Muscle layer of colon (tissue), 2 donors: Measurements from ENCODE around the gene SSH2.
"Not testable (repeated sequence)": the region's sequence is repeated elsewhere in the genome, so short reads cannot be mapped to it uniquely, and the experiment has no call there.

Experiments used
- H3K27ac ChIP-seq: one replicate; pipeline ENCODE4 v1.7.0; 2013; ENCODE audit warnings: low read depth, mild to moderate bottlenecking, low read length, moderate library complexity
- H3K27me3 ChIP-seq, 2 donors: one replicate each; pipeline ENCODE4 v1.7.0; 2013; ENCODE audit warnings: low read length in 2 of 2, mild to moderate bottlenecking in 2 of 2; ENCODE audit not compliant: insufficient read depth in 2 of 2, control insufficient read depth in 1 of 2
- H3K36me3 ChIP-seq: one replicate; pipeline ENCODE4 v1.7.0; 2013; ENCODE audit warnings: mild to moderate bottlenecking, low read length; ENCODE audit not compliant: insufficient read depth
- H3K4me1 ChIP-seq: one replicate; pipeline ENCODE4 v1.7.0; 2013; ENCODE audit warnings: mild to moderate bottlenecking, low read length; ENCODE audit not compliant: insufficient read depth
- H3K4me3 ChIP-seq, 2 donors: one replicate each; pipeline ENCODE4 v1.7.0; 2013; ENCODE audit warnings: low read length in 2 of 2, low read depth in 1 of 2, mild to moderate bottlenecking in 1 of 2, moderate library complexity in 1 of 2
- H3K9ac ChIP-seq: one replicate; pipeline ENCODE4 v1.7.0; 2013; ENCODE audit warnings: low read length
- H3K9me3 ChIP-seq: one replicate; pipeline ENCODE4 v1.7.0; 2013; ENCODE audit warnings: mild to moderate bottlenecking, low read length
- donor health status: abdominal sarcoma.
- donor health status: Adenocarcinoma of cecum.

Gene SSH2

DNA sequence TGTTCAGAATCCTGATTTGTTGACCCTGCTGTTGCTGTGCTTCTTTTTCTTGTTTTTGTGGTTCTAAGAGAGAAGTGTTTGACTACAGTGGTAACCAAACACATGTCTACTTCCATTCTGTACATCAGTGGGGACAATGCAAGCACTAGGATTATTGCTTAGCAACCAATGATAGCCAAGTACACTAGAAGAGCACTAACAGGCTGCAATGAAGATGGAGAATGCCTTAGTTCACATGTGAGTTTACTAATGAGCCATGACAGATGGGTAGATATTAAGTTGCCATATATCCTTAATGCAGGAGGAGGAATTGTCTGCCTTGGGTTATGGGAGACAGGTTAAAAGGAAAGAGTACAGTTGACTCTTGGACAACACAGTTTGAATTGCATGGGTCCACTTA is 19.7 kb upstream of the SSH2 start:
- Histone ChIP-seq H3K9ac (no peak overlapping the region), H3K4me3 (no peak overlapping the region), H3K4me1 (no peaks in the 10 kb centered on the region), H3K36me3 (no peaks in the 10 kb centered on the region), H3K27ac (no peak overlapping the region), H3K9me3 (no peaks in the 10 kb centered on the region), H3K27me3 (no peaks in the 10 kb centered on the region)

DNA sequence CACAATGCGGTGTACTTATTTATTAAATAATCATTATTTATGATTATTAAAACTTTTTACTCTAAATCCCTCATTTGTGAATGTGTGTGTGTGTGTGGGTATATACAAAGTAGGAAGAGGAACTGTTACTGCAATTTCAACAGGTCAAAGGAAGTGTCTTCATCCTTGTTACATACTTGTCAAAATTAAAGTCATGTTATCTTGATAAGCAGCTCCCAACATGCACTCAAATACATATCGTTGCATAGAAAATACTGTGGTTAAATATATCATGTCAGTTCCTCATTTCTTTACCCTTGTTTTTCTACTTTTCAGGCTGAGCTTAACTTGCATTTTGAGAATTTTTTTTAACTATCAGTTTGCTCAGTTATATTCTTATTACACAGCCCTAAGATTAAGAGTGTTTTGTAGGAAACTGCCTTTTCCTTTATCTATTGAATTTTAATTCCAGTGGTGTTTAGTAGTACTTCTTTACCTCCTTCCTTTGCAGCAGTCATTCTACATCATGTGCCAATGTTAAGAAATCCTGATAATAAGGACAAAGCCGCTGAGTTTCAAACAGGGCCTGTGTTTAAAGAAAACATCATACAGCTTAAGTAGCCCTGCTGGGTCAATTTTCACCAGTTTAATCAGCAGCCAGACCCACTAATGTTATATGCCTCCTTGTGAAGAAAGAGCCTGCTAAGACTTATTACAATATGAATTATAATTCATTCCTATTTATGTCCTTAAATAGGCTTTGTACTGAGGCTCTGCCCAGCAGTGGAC is 18.6 kb upstream of the SSH2 start:
- Histone ChIP-seq H3K4me1 (no peaks in the 10 kb centered on the region), H3K36me3 (no peaks in the 10 kb centered on the region), H3K9ac (no peak overlapping the region), H3K9me3 (no peaks in the 10 kb centered on the region), H3K4me3 (no peak overlapping the region), H3K27me3 (no peaks in the 10 kb centered on the region), H3K27ac (no peak overlapping the region)

DNA sequence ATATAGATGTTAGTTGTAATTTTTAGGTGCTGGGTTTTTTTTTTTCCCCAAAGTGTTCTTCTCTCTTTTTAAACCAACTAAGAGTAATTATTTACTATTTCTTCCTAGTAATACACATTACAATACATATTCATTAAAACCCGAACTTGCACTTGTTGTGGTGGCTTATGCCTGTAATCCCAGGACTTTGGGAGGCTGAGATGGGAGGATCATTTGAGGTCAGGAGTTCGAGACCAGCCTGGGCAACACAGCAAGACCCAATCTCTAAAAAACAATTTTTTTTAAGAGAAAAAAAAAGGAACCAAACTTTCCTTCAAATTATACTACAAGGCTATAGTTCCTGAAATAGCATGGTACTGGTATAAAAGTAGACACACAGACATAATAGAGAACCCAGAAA is 15.3 kb upstream of the SSH2 start:
- H3K4me3 ChIP-seq, result no peak overlapping the region
- no peaks in the 10 kb centered on the region for H3K4me1 ChIP-seq
- no peaks in the 10 kb centered on the region for H3K9me3 ChIP-seq
- H3K9ac ChIP-seq, result no peak overlapping the region
- no peaks in the 10 kb centered on the region for H3K27me3 ChIP-seq
- no peak overlapping the region for H3K27ac ChIP-seq
- no peaks in the 10 kb centered on the region for H3K36me3 ChIP-seq

DNA sequence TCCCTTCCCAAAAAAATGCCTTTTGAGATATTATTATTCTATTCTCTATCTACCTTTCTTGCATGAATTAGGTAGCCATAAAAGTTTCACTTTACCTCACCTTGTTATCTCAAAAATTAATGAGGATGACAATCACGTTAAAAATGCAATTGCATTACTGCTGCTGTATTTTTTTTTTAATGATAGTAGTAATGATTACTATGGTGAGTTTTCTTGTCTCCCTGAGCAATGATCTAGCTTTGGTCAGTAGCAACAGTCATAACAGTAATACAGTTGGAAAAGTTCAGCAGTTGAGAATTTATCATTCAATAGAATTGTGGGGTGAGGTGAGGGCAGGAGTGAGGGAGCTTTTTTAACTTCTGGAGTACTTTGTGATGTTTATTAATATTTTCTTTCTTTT is 11.3 kb upstream of the SSH2 start, which contains the start of gene EFCAB5:
Gene EFCAB5 (plus strand): TSS at position 301 of the 400 bp plus-strand sequence. CDS start 163 bp downstream, outside the sequence.
- Histone ChIP-seq H3K4me1 (no peaks in the 10 kb centered on the region), H3K27ac (no peak within 1 kb of the TSS)

DNA sequence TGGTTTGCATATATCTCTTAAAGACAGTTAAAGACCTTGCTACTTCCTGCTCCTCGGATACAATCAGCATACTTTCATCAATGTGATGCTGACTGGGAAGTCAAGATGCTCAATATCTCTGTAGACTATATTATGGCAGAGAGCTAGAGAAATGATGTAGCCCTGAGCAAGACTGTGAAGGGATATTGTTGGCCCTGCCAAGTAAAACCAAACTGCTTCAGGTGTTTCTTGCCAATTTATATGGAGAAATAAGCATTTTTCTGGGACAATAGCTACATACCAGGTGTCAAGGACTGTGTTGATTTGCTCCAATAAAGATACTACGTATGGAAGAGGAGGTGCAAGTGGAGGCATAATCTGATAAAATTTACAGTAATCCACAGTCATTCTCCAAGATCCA is 6.7 kb upstream of the SSH2 start:
- Histone ChIP-seq H3K27me3 (no peaks in the 10 kb centered on the region), H3K36me3 (no peaks in the 10 kb centered on the region), H3K4me3 (no peak overlapping the region), H3K9me3 (no peaks in the 10 kb centered on the region), H3K4me1 (no peaks in the 10 kb centered on the region), H3K27ac (no peak overlapping the region), H3K9ac (no peak overlapping the region)

More for the DNA sequence above, 11.3 kb upstream of the SSH2 start, which contains the start of gene EFCAB5:
- no peak within 1 kb of the TSS for H3K4me3 ChIP-seq
- no peak within 1 kb of the TSS for H3K9ac ChIP-seq
- H3K36me3 ChIP-seq, result no peaks in the 10 kb centered on the region
- no peaks in the 10 kb centered on the region for H3K9me3 ChIP-seq
- no peaks in the 10 kb centered on the region for H3K27me3 ChIP-seq

DNA sequence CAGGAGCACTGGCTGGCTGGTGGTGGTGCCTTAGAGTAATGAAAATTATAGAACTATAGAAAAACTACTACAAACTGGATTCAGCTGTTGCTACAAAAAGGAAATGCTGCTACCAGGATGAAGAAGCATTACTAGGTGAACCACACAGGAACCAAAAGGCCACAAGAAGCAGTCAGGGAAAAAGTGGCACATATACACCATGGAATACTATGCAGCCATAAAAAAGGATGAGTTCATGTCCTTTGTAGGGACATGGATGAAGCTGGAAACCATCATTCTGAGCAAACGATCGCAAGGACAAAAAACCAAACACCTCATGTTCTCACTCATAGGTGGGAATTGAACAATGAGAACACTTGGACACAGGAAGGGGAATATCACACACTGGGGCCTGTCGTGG is 5.9 kb upstream of the SSH2 start:
- not testable (repeated sequence) for H3K36me3 ChIP-seq, H3K27ac ChIP-seq, H3K9ac ChIP-seq, H3K9me3 ChIP-seq, H3K27me3 ChIP-seq, H3K4me1 ChIP-seq, H3K4me3 ChIP-seq

DNA sequence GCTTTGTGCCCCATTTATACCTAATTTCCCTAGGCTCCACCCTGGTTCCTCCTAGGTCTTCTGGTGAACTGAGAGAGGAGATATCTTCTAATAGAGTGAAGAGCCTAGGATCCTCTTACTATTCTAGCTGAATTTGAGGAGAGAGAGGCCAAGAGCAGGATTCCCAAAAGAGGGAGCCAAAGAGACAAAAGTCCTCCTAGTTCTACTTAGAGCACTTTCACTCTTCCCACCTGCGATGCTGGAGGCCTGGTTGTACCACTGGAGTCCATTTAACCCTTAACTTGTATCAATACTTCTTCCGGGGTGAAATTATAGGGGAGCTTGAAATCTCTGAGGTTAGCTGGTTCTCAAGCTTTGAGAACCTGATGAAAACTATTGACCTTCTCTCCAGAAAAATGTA is 3.4 kb upstream of the SSH2 start:
- Histone ChIP-seq H3K9me3 (no peaks in the 10 kb centered on the region), H3K4me3 (no peak overlapping the region), H3K36me3 (no peaks in the 10 kb centered on the region), H3K4me1 (peaks cover 10% of the 10 kb centered on the region), H3K9ac (no peak overlapping the region), H3K27me3 (no peaks in the 10 kb centered on the region), H3K27ac (no peak overlapping the region)

DNA sequence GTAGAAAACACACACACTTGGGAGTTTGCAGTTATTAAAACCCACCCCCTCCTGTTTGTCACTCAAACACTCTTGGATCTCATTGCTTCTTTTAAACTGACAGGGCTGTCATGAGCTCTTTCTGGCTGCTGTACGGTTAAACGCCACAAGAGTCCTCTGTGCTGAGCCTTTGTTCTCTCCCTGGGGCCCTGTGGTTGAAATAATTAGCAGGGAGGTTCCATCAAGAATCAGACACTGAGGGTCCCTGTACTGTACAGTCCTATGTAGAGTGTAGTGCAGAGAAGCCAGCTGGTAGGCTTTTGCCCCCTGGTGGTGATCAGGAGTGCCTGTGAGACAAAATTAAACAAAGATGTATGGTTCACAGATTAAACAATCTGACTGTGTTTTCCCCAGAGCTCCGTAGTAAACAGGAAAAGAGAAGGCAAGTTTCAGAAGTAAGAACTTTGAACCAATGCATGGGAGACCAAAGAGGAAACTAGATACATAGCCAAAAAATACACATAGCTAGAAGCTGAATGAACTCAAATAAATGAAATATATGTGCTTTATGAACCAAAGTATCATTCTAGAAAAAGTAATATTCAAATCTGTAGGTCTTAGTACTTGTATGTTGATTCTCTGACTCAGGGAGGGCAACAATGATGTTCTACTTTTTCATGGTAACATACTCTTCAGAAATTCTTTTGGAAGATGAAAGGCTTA is 1.4 kb upstream of the SSH2 start:
- H3K27me3 ChIP-seq, result no peaks in the 10 kb centered on the region
- H3K9ac ChIP-seq, result no peak overlapping the region
- H3K9me3 ChIP-seq, result no peaks in the 10 kb centered on the region
- H3K36me3 ChIP-seq, result no peaks in the 10 kb centered on the region
- peaks cover 11% of the 10 kb centered on the region for H3K4me1 ChIP-seq
- H3K4me3 ChIP-seq, result peak overlapping the region in 1 of 2 donors; percentile 95
- H3K27ac ChIP-seq, result no peak overlapping the region

DNA sequence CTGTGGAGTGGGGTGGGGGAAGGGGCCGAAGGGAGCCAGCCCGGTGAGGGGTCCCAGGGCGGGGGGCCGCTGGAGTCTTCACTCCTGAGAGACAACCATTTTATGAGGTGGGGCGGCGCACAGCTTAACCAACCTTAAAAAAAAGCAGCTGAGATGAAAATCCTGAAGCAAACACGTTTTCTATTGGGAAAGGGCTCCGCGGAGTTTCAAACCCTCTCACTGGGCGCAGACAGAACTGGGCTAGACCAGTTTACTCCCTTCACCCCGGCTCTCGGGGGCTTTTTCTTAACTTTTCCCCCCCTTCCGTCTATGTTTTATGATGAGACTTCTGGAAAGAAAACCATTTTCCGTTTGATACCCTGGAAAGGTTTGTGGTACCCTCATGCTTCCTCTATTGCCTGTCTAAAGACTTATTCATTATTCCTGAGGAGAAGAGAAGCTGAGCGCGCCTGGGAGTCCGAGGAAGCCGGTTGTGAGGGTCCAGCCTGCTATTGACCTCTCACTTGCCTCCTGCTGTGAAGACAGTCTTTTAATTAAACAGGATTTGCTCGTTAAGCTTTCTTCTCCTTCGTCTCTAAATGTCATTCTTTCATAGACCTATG is 482 bp upstream of the SSH2 start:
- H3K27me3 ChIP-seq, result no peaks in the 10 kb centered on the region
- H3K9me3 ChIP-seq, result no peaks in the 10 kb centered on the region
- no peaks in the 10 kb centered on the region for H3K36me3 ChIP-seq
- H3K27ac ChIP-seq, result peak overlapping the region; percentile 89
- H3K4me1 ChIP-seq, result peaks cover 11% of the 10 kb centered on the region
- peak overlapping the region; percentile 78 to 95 for H3K4me3 ChIP-seq
- peak overlapping the region; percentile 44 for H3K9ac ChIP-seq

DNA sequence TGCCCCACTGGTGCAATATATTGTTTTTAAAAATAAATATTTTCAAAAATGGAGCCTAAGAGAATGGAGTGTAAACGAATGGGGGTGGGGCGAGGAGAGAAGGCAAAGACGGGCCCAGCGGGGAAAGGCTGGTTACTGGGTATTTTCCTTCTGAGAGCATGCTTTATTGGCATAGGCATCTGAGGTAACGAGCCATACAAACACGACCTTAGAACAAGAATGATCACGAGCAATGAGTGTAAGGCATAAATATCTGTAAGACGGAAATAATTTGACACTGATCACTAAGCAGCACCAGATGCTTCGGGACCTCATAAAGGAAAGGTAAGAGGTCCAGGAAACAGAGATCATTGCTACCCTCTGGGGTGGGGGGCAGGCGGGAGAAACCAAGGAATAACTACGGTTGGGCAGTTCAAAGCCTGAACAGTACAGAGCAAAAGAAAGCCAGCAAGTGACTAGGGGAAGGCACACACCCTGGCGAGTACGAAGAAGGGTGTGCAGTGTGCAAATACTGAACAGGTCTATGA is 959 bp downstream of the SSH2 start:
- Histone ChIP-seq H3K4me1 (peaks cover 11% of the 10 kb centered on the region), H3K9me3 (no peaks in the 10 kb centered on the region), H3K4me3 (peak overlapping the region; percentile 78 to 95), H3K9ac (peak overlapping the region; percentile 87), H3K36me3 (no peaks in the 10 kb centered on the region), H3K27ac (peak overlapping the region; percentile 89), H3K27me3 (no peaks in the 10 kb centered on the region)

DNA sequence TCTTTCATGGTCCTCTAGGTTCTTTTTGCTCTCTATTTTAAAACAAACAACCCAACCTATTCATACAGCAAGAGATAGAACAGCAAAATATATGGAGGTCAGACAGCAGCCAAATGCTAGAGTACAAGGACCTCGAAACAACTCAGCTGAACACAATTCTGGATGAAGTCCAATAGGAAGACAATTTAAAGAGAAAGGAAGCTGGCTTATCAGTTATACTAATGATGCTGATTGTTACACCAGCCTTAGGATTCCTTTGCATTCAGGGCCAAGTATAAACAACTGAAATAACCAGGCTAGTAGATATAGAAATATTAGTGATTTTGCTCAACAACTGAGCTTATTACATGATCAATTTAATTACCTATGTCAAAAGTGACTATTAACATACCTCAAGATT is 2.5 kb downstream of the SSH2 start:
- Histone ChIP-seq H3K36me3 (no peaks in the 10 kb centered on the region), H3K27ac (no peak overlapping the region), H3K4me1 (peaks cover 11% of the 10 kb centered on the region), H3K9me3 (no peaks in the 10 kb centered on the region), H3K4me3 (no peak overlapping the region), H3K27me3 (no peaks in the 10 kb centered on the region), H3K9ac (no peak overlapping the region)
